ENCODE data around the gene POLR1G. TPM values are rescaled to one million over a fixed set of nuclear protein-coding genes. Genes with fewer than 3 reads are reported as not detected.

The POLR1G gene
- total and polyA plus RNA-seq, 4 donors: 1.1 to 2.4 (median 1.9) TPM

GRCh38 chr19:45446944-45447343, 40.5 kb downstream of the POLR1G start (continued):
- TF ChIP-seq HNF4G (IDR thresholded peaks at IDR 0.05) (no peak), SP1 (IDR thresholded peaks at IDR 0.05) (no peak)

- H3K4me3 ChIP-seq (ENCODE audit: low read depth in 1 of 3, low read length in 3 of 3): no peak overlapping the region
- no peak overlapping the region for H3K9ac ChIP-seq (ENCODE audit: low read depth in 1 of 2, low read length in 2 of 2)
- no peak for DNase-seq (ENCODE audit: low spot score)
- H3K27me3 ChIP-seq (ENCODE audit: control insufficient read depth in 4 of 4, insufficient read depth in 4 of 4, low read length in 3 of 4): no peaks in the 10 kb centered on the region
- TF ChIP-seq CTCF (IDR thresholded peaks at IDR 0.05; ENCODE audit: low read depth, low read length, missing input control): no peak
- H3K9me3 ChIP-seq (ENCODE audit: control insufficient read depth in 4 of 4, low read length in 3 of 4): no peaks in the 10 kb centered on the region
- H3K4me1 ChIP-seq (ENCODE audit: control insufficient read depth in 4 of 4, insufficient read depth in 4 of 4, low read length in 3 of 4): peaks cover 4 to 28% (median 8%) of the 10 kb centered on the region in 4 donors
- H3K27ac ChIP-seq (ENCODE audit: low read depth in 1 of 2, low read length in 2 of 2): no peak overlapping the region
- 87% methylated on average over 3 of the region's 3 CpGs for WGBS
- H3K36me3 ChIP-seq (ENCODE audit: control insufficient read depth in 4 of 4, insufficient read depth in 3 of 4, low read depth in 1 of 4, low read length in 3 of 4): no peaks in the 10 kb centered on the region
These were observed 41.9 kb downstream of the POLR1G start for GRCh38 chr19:45448425-45448756.

GRCh38 chr19:45448887-45449299, 42.4 kb downstream of the POLR1G start:
- DNase-seq (ENCODE audit: low spot score): no peak
- Histone ChIP-seq H3K27ac (ENCODE audit: low read depth in 1 of 2, low read length in 2 of 2) (no peak overlapping the region), H3K36me3 (ENCODE audit: control insufficient read depth in 4 of 4, insufficient read depth in 3 of 4, low read depth in 1 of 4, low read length in 3 of 4) (no peaks in the 10 kb centered on the region), H3K9ac (ENCODE audit: low read depth in 1 of 2, low read length in 2 of 2) (no peak overlapping the region), H3K4me1 (ENCODE audit: control insufficient read depth in 4 of 4, insufficient read depth in 4 of 4, low read length in 3 of 4) (peaks cover 4 to 24% (median 8%) of the 10 kb centered on the region in 4 donors), H3K9me3 (ENCODE audit: control insufficient read depth in 4 of 4, low read length in 3 of 4) (no peaks in the 10 kb centered on the region), H3K4me3 (ENCODE audit: low read depth in 1 of 3, low read length in 3 of 3) (no peak overlapping the region), H3K27me3 (ENCODE audit: control insufficient read depth in 4 of 4, insufficient read depth in 4 of 4, low read length in 3 of 4) (no peaks in the 10 kb centered on the region)
- TF ChIP-seq NR2F2 (IDR thresholded peaks at IDR 0.05) (no peak), ZBTB33 (IDR thresholded peaks at IDR 0.05) (no peak), YY1 (IDR thresholded peaks at IDR 0.05) (no peak), JUND (IDR thresholded peaks at IDR 0.05) (no peak), HNF4G (IDR thresholded peaks at IDR 0.05) (no peak), EGR1 (IDR thresholded peaks at IDR 0.05; ENCODE audit: low read depth in 2 of 2) (no peak), SP1 (IDR thresholded peaks at IDR 0.05) (no peak), FOXA1 (IDR thresholded peaks at IDR 0.05) (no peak), MAX (IDR thresholded peaks at IDR 0.05) (no peak), FOXA2 (IDR thresholded peaks at IDR 0.05) (no peak), ATF3 (IDR thresholded peaks at IDR 0.05) (no peak), HNF4A (conservative IDR thresholded peaks at IDR 0.05) (no peak), TAF1 (conservative IDR thresholded peaks at IDR 0.05) (no peak), RXRA (IDR thresholded peaks at IDR 0.05) (no peak), RAD21 (IDR thresholded peaks at IDR 0.05) (no peak), GABPA (IDR thresholded peaks at IDR 0.05 in 1 of 2, conservative IDR thresholded peaks at IDR 0.05 in 1 of 2) (no peak), CTCF (IDR thresholded peaks at IDR 0.05; ENCODE audit: low read depth, low read length, missing input control) (no peak), REST (IDR thresholded peaks at IDR 0.05) (no peak)
- 76% methylated on average over 7 of the region's 7 CpGs for WGBS
